ENCODE results near the gene CNTN5. TPM values are rescaled to one million over a fixed set of nuclear protein-coding genes. Genes with fewer than 3 reads are reported as not detected.

The CNTN5 gene
- total RNA-seq, 4 donors from 2014 or later: not detected

- intact Hi-C loops (cut with DNase I; ENCODE audit: low total_unique reads): no loop called here
- DNase-seq (ENCODE audit: low spot score in 2 of 2): no peak
- WGBS, 2 donors: 84 to 91% methylated on average over 3 of the region's 3 CpGs
- H3K4me3 ChIP-seq (ENCODE audit: low read depth, poor library complexity, severe bottlenecking): no peak overlapping the region
- no peak for TF ChIP-seq CTCF (IDR thresholded peaks at IDR 0.05)
- TF ChIP-seq POLR2A (IDR thresholded peaks at IDR 0.05): no peak
Measured at GRCh38 chr11:99683933-99684332, 663.2 kb downstream of the CNTN5 start.

GRCh38 chr11:99686838-99687237 is 666.1 kb downstream of the CNTN5 start:
- TF ChIP-seq POLR2A (IDR thresholded peaks at IDR 0.05) (no peak), CTCF (IDR thresholded peaks at IDR 0.05) (no peak)
- intact Hi-C loops (cut with DNase I; ENCODE audit: low total_unique reads): no loop called here
- WGBS, 2 donors: 66% methylated on average over 3 of the region's 3 CpGs

GRCh38 chr11:99687320-99687719 is 666.6 kb downstream of the CNTN5 start:
- no peak for TF ChIP-seq POLR2A (IDR thresholded peaks at IDR 0.05)
- TF ChIP-seq CTCF (IDR thresholded peaks at IDR 0.05): no peak
- intact Hi-C loops (cut with DNase I; ENCODE audit: low total_unique reads): no loop called here
- no peak for DNase-seq (ENCODE audit: low spot score in 2 of 2)
- H3K4me3 ChIP-seq (ENCODE audit: low read depth, poor library complexity, severe bottlenecking): no peak overlapping the region

More at GRCh38 chr11:99686838-99687237, 666.1 kb downstream of the CNTN5 start:
- H3K4me3 ChIP-seq (ENCODE audit: low read depth, poor library complexity, severe bottlenecking): no peak overlapping the region
- DNase-seq (ENCODE audit: low spot score in 2 of 2): no peak

GRCh38 chr11:99693941-99694492 is 673.3 kb downstream of the CNTN5 start:
- TF ChIP-seq CTCF (IDR thresholded peaks at IDR 0.05) (no peak), POLR2A (IDR thresholded peaks at IDR 0.05) (no peak)
- H3K4me3 ChIP-seq (ENCODE audit: low read depth, poor library complexity, severe bottlenecking): no peak overlapping the region
- 58 to 60% methylated on average over 6 of the region's 6 CpGs for WGBS, 2 donors
- no peak for DNase-seq (ENCODE audit: low spot score in 2 of 2)
- intact Hi-C loops (cut with DNase I; ENCODE audit: low total_unique reads): no loop called here

- TF ChIP-seq POLR2A (IDR thresholded peaks at IDR 0.05) (no peak), CTCF (IDR thresholded peaks at IDR 0.05) (no peak)
- no peak for DNase-seq (ENCODE audit: low spot score in 2 of 2)
- no peak overlapping the region for H3K4me3 ChIP-seq (ENCODE audit: low read depth, poor library complexity, severe bottlenecking)
- intact Hi-C loops (cut with DNase I; ENCODE audit: low total_unique reads): no loop called here
Measured at GRCh38 chr11:99695106-99695505, 674.4 kb downstream of the CNTN5 start.

- no peak for TF ChIP-seq CTCF (IDR thresholded peaks at IDR 0.05)
- intact Hi-C loops (cut with DNase I; ENCODE audit: low total_unique reads): no loop called here
- no peak overlapping the region for H3K4me3 ChIP-seq (ENCODE audit: low read depth, poor library complexity, severe bottlenecking)
- DNase-seq (ENCODE audit: low spot score in 2 of 2): no peak
- WGBS, 2 donors: 65 to 79% methylated on average over 1 of the region's 1 CpG
Measured at GRCh38 chr11:99706848-99707247, 686.1 kb downstream of the CNTN5 start.

Measured in lower leg skin (tissue), 4 donors.